Keratinocyte (primary cell): Measurements from ENCODE around the gene MAP1LC3B2. TPM values are rescaled to one million over a fixed set of nuclear protein-coding genes. Genes with fewer than 3 reads are reported as not detected.

ENCODE experiments used
- DNase-seq: peaks from one replicate; pipeline ENCODE4 v3.0.0-alpha.2; 2011; ENCODE audit warnings: low read depth, missing footprints, low spot score
- FAIRE-seq: peaks from 2 replicates; lab custom pipeline; 2011; peaks lifted over from hg19 to GRCh38; lab: Jason Lieb, UNC
- H2AFZ ChIP-seq: 2 replicates; pipeline ENCODE4 v1.6.0; 2012; ENCODE audit warnings: low read length, control low read depth, inconsistent platforms; ENCODE audit not compliant: control insufficient read depth
- H3K27ac ChIP-seq: 2 replicates; pipeline ENCODE4 v1.5.1; 2011; ENCODE audit warnings: low read length; ENCODE audit not compliant: control insufficient read depth, insufficient read depth
- H3K27me3 ChIP-seq: 3 replicates; pipeline ENCODE4 v1.6.0; 2011; ENCODE audit warnings: low read length; ENCODE audit not compliant: control insufficient read depth, insufficient read depth; ENCODE audit errors: extremely low read depth
- H3K36me3 ChIP-seq, 2 experiments: 2 replicates in 1 of 2; 3 replicates in 1 of 2; pipeline ENCODE4 v1.5.1; 2011; ENCODE audit warnings: low read length in 2 of 2, mild to moderate bottlenecking in 1 of 2; ENCODE audit not compliant: control insufficient read depth in 2 of 2, insufficient read depth in 2 of 2; ENCODE audit errors: extremely low read depth in 1 of 2
- H3K4me1 ChIP-seq: 3 replicates; pipeline ENCODE4 v1.5.1; 2011; ENCODE audit warnings: low read length; ENCODE audit not compliant: control insufficient read depth, insufficient read depth; ENCODE audit errors: extremely low read depth
- H3K4me2 ChIP-seq: 3 replicates; pipeline ENCODE4 v1.6.0; 2011; ENCODE audit warnings: low read depth, low read length; ENCODE audit not compliant: control insufficient read depth, insufficient read depth; ENCODE audit errors: extremely low read depth
- H3K4me3 ChIP-seq, 3 experiments: fragments of 200-600 bp in 1 of 3; sonication (generic) in 1 of 3; 2 replicates in 2 of 3; 3 replicates in 1 of 3; pipeline ENCODE4 v1.5.1; 2011 to 2016; ENCODE audit warnings: low read length in 3 of 3, mild to moderate bottlenecking in 3 of 3, control low read depth in 2 of 3, inconsistent platforms in 1 of 3, low read depth in 1 of 3, mixed read lengths in 1 of 3, mixed run types in 1 of 3, moderate library complexity in 1 of 3; ENCODE audit not compliant: control insufficient read depth in 2 of 3, insufficient read depth in 2 of 3; ENCODE audit errors: extremely low read depth in 1 of 3
- H3K79me2 ChIP-seq: 2 replicates; pipeline ENCODE4 v1.6.0; 2012; ENCODE audit warnings: low read length; ENCODE audit not compliant: control insufficient read depth, insufficient read depth
- H3K9ac ChIP-seq: 3 replicates; pipeline ENCODE4 v1.6.0; 2011; ENCODE audit warnings: low read length; ENCODE audit not compliant: control insufficient read depth, insufficient read depth; ENCODE audit errors: extremely low read depth
- H3K9me1 ChIP-seq: 3 replicates; pipeline ENCODE4 v1.6.0; 2011; ENCODE audit warnings: low read length; ENCODE audit not compliant: control insufficient read depth, insufficient read depth; ENCODE audit errors: extremely low read depth
- H3K9me3 ChIP-seq: 2 replicates; pipeline ENCODE4 v1.5.1; 2012; ENCODE audit warnings: low read depth, low read length; ENCODE audit not compliant: control insufficient read depth
- H4K20me1 ChIP-seq: 3 replicates; pipeline ENCODE4 v1.6.0; 2011; ENCODE audit warnings: low read length; ENCODE audit not compliant: control insufficient read depth, insufficient read depth; ENCODE audit errors: extremely low read depth
- CTCF ChIP-seq, 3 experiments: IDR thresholded peaks in 1 of 3; conservative IDR thresholded peaks in 1 of 3; optimal IDR thresholded peaks in 1 of 3; 2 replicates in 2 of 3; 3 replicates in 1 of 3; pipeline versions ENCODE3 to v1.5.1; 2011; ENCODE audit warnings: low read length in 3 of 3, mild to moderate bottlenecking in 3 of 3, moderate library complexity in 2 of 3, control low read depth in 1 of 3, inconsistent platforms in 1 of 3; ENCODE audit not compliant: insufficient read depth in 2 of 3; ENCODE audit errors: extremely low read depth in 1 of 3
- EZH2 ChIP-seq: IDR thresholded peaks from one replicate; pipeline ENCODE4 v1.6.1; 2012; ENCODE audit warnings: inconsistent platforms, mild to moderate bottlenecking, low read length, moderate library complexity
- dilution Hi-C: fragments of 300-500 bp; cut with MboI; formaldehyde crosslinking; loops from one replicate; pipeline ENCODE4 v1.7.0; 2020; ENCODE audit warnings: low sequenced_read_pairs; ENCODE audit not compliant: extremely low pct_ligation_motif_present
- polyA plus RNA-seq, 5 experiments: library from polyadenylated mRNA; depleted of rRNA in 3 of 5; stranded (reverse) in 3 of 5; stranded (forward) in 1 of 5; unstranded in 1 of 5; fragments of >200 nt; gene quantifications; 1 replicate in 1 of 5; 2 replicates in 3 of 5; 3 replicates in 1 of 5; pipeline versions ENCODE4 v1.2.1 to v1.2.3, GENCODE V29; 2011 to 2012; ENCODE audit warnings: missing spikeins in 2 of 5, low read depth in 1 of 5, low replicate concordance in 1 of 5

Gene MAP1LC3B2
- polyA plus RNA-seq, 1 donor (not counting 4 experiments of a cell fraction or from before 2014, with no cell fraction given) = 6.0 TPM

- no peak overlapping the region for H3K4me2 ChIP-seq
- dilution Hi-C loops = no loop called here
- no peaks in the 10 kb centered on the region for H3K79me2 ChIP-seq
- no peaks in the 10 kb centered on the region for H3K36me3 ChIP-seq
- H3K4me1 ChIP-seq = peaks cover 17% of the 10 kb centered on the region
- no peak overlapping the region for H3K4me3 ChIP-seq
- FAIRE-seq (no peak), DNase-seq (no peak)
- no peaks in the 10 kb centered on the region for H3K9me3 ChIP-seq
- no peak overlapping the region for H3K9ac ChIP-seq
- no peak overlapping the region for H3K27ac ChIP-seq
- no peak overlapping the region for H2AFZ ChIP-seq
- no peak for TF ChIP-seq CTCF (optimal IDR thresholded peaks at IDR 0.05 in 1 of 3, IDR thresholded peaks at IDR 0.05 in 1 of 3, conservative IDR thresholded peaks at IDR 0.05 in 1 of 3; ENCODE audit: extremely low read depth in 1 of 3, insufficient read depth in 2 of 3, low read length in 3 of 3)
- TF ChIP-seq EZH2 = no peak
- H4K20me1 ChIP-seq = no peaks in the 10 kb centered on the region
- H3K27me3 ChIP-seq = no peaks in the 10 kb centered on the region
- no peaks in the 10 kb centered on the region for H3K9me1 ChIP-seq
Measured at GRCh38 chr12:116556964-116557698, 2.0 kb upstream of the MAP1LC3B2 start.

GRCh38 chr12:116558280-116559161, 660 bp upstream of the MAP1LC3B2 start:
- Histone ChIP-seq H4K20me1 (no peaks in the 10 kb centered on the region), H3K4me2 (peak overlapping the region; percentile 73), H2AFZ (peak overlapping the region; percentile 61), H3K27me3 (no peaks in the 10 kb centered on the region), H3K9me1 (no peaks in the 10 kb centered on the region), H3K79me2 (no peaks in the 10 kb centered on the region), H3K36me3 (no peaks in the 10 kb centered on the region), H3K4me1 (peaks cover 16% of the 10 kb centered on the region), H3K9me3 (no peaks in the 10 kb centered on the region), H3K27ac (peak overlapping the region; percentile 80), H3K9ac (peak overlapping the region; percentile 43), H3K4me3 (peak overlapping the region in 1 of 3 experiments; percentile 30)
- TF ChIP-seq EZH2 (no peak), CTCF (optimal IDR thresholded peaks at IDR 0.05 in 1 of 3, IDR thresholded peaks at IDR 0.05 in 1 of 3, conservative IDR thresholded peaks at IDR 0.05 in 1 of 3; ENCODE audit: extremely low read depth in 1 of 3, insufficient read depth in 2 of 3, low read length in 3 of 3) (no peak)
- FAIRE-seq = no peak
- dilution Hi-C loops = no loop called here
- no peak for DNase-seq
